ENCODE measurements around the gene ANKS1A.
A peak's percentile ranks its signal among the peaks of the same experiment; 100 is the strongest.

Gene ANKS1A

GRCh38 chr6:35007016-35007415 is 118.0 kb downstream of the ANKS1A start:
- TF ChIP-seq, protein P1, sequence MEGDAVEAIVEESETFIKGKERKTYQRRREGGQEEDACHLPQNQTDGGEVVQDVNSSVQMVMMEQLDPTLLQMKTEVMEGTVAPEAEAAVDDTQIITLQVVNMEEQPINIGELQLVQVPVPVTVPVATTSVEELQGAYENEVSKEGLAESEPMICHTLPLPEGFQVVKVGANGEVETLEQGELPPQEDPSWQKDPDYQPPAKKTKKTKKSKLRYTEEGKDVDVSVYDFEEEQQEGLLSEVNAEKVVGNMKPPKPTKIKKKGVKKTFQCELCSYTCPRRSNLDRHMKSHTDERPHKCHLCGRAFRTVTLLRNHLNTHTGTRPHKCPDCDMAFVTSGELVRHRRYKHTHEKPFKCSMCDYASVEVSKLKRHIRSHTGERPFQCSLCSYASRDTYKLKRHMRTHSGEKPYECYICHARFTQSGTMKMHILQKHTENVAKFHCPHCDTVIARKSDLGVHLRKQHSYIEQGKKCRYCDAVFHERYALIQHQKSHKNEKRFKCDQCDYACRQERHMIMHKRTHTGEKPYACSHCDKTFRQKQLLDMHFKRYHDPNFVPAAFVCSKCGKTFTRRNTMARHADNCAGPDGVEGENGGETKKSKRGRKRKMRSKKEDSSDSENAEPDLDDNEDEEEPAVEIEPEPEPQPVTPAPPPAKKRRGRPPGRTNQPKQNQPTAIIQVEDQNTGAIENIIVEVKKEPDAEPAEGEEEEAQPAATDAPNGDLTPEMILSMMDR (IDR thresholded peaks at IDR 0.05), result no peak
- H3K27ac Mint-ChIP-seq, result no peak overlapping the region
- H3K9me3 Mint-ChIP-seq, result no peaks in the 10 kb centered on the region
- H3K36me3 Mint-ChIP-seq (ENCODE audit: low read depth), result peaks cover 30% of the 10 kb centered on the region
- peaks cover 40% of the 10 kb centered on the region for H3K4me1 Mint-ChIP-seq
- no peak overlapping the region for H3K4me3 Mint-ChIP-seq
- H3K27me3 Mint-ChIP-seq (ENCODE audit: low read depth, poor library complexity), result no peaks in the 10 kb centered on the region
- no peak for DNase-seq

DNA sequence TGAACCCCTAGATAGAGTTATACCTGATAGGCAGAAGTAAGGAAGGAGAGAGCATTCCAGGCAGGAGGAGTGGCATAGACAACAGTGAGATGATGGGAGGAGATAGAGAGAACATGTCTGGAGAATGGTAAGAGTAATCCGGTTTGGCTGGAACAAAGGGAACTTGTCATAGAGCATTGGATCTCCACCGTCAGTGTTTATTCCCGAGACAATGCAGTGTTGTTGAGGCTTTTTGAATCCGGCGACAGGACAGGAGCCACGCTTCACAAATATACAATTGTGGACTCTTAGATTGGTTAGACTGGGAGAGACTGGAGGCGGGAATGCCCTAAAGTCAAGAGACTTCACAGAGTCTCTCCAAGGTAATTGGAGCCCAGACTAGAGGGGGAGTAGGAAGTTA is 119.8 kb downstream of the ANKS1A start:
- H3K27ac Mint-ChIP-seq, result no peak overlapping the region
- TF ChIP-seq, protein P1 (IDR thresholded peaks at IDR 0.05), result no peak
- H3K4me1 Mint-ChIP-seq, result peaks cover 36% of the 10 kb centered on the region
- H3K4me3 Mint-ChIP-seq, result no peak overlapping the region
- H3K9me3 Mint-ChIP-seq, result no peaks in the 10 kb centered on the region
- no peak for DNase-seq
- peaks cover 30% of the 10 kb centered on the region for H3K36me3 Mint-ChIP-seq (ENCODE audit: low read depth)
- no peaks in the 10 kb centered on the region for H3K27me3 Mint-ChIP-seq (ENCODE audit: low read depth, poor library complexity)

DNA sequence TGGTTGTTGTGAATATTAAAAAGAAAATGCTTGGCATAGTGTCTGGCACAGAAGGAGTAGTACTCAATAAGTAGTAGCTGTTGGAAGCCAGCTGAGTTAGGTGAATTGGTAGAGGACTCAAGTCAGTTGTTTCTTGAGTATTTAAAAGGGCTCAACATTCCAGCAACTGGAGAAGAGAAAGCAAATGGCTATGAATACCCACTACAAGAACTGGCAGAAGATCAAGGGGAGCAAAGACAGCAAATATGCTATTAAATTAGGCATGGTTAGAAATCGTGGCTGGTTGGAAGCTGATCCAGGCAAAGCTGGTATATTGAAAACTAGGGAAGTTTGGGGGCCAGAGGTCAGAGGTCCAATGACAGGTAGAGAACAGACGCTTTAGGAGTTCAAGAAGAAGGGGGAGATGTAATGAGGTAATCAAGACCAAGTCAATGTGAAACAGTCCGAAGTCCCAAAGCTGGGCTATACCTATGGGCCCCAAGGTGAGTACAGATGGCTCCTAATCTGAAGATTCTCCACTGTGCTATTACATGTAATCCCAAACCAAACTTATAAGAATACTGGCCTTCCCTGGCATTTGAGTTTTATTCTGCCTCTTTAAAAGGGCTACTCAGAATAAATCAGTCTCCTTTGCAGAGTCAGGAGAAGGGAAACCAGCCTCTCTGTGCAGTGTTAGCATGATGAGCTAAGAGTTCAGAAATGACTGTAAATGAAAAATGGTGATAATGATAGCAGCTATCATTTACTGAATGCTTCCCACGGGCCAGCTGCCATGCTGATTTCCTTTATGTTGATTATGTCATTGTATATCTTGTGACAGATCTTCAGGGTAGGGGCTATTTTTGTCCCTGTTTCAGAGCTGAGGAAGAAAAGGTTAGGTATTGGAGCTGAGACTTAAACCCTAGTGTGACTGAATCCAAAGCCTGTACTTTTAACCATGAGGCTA is 122.3 kb downstream of the ANKS1A start:
- Mint-ChIP-seq H3K27me3 (ENCODE audit: low read depth, poor library complexity) (no peaks in the 10 kb centered on the region), H3K4me3 (no peak overlapping the region), H3K4me1 (peaks cover 49% of the 10 kb centered on the region), H3K27ac (peak overlapping the region; percentile 21), H3K36me3 (ENCODE audit: low read depth) (peaks cover 25% of the 10 kb centered on the region), H3K9me3 (no peaks in the 10 kb centered on the region)
- DNase-seq, result no peak
- TF ChIP-seq, protein P1 (IDR thresholded peaks at IDR 0.05), result no peak

- Mint-ChIP-seq H3K36me3 (ENCODE audit: low read depth) (peaks cover 33% of the 10 kb centered on the region), H3K9me3 (no peaks in the 10 kb centered on the region), H3K4me1 (peaks cover 59% of the 10 kb centered on the region), H3K4me3 (no peak overlapping the region), H3K27ac (no peak overlapping the region), H3K27me3 (ENCODE audit: low read depth, poor library complexity) (no peaks in the 10 kb centered on the region)
- TF ChIP-seq, protein P1 (IDR thresholded peaks at IDR 0.05), result no peak
- DNase-seq, result no peak
Measured at GRCh38 chr6:35013701-35014100, 124.6 kb downstream of the ANKS1A start.

GRCh38 chr6:35014341-35014740 is 125.3 kb downstream of the ANKS1A start:
- TF ChIP-seq, protein P1 (IDR thresholded peaks at IDR 0.05), result no peak
- peaks cover 31% of the 10 kb centered on the region for H3K36me3 Mint-ChIP-seq (ENCODE audit: low read depth)
- H3K9me3 Mint-ChIP-seq, result no peaks in the 10 kb centered on the region
- H3K27ac Mint-ChIP-seq, result no peak overlapping the region
- DNase-seq, result no peak
- peaks cover 59% of the 10 kb centered on the region for H3K4me1 Mint-ChIP-seq
- peaks cover 2% of the 10 kb centered on the region for H3K27me3 Mint-ChIP-seq (ENCODE audit: low read depth, poor library complexity)
- no peak overlapping the region for H3K4me3 Mint-ChIP-seq

DNA sequence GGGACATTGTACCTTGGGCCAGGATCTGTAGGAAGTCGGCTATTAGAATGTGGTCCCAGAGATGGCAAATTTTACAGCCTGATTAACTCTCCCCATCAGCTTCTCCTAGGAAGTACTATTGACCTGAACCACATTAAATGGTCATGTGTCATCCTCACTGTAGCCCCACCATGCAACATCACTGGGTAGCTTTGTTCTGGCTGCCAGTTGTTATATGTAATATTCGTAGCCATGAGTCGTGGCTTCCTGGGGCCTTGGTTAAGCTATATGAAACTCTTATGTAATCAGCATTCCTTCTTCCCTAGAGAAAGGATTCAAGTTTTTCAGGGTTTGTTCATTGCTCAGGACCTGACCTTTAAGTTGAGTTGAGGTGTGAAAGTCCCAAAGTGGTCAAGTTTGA is 125.7 kb downstream of the ANKS1A start:
- peaks cover 63% of the 10 kb centered on the region for H3K4me1 Mint-ChIP-seq

More for the DNA sequence above, 125.7 kb downstream of the ANKS1A start:
- Mint-ChIP-seq H3K36me3 (ENCODE audit: low read depth) (peaks cover 34% of the 10 kb centered on the region), H3K27me3 (ENCODE audit: low read depth, poor library complexity) (peaks cover 2% of the 10 kb centered on the region), H3K4me3 (no peak overlapping the region), H3K9me3 (no peaks in the 10 kb centered on the region), H3K27ac (no peak overlapping the region)
- no peak for DNase-seq
- TF ChIP-seq, protein P1 (IDR thresholded peaks at IDR 0.05), result no peak
